ENCODE measurements around the gene ABI3BP.

DNA sequence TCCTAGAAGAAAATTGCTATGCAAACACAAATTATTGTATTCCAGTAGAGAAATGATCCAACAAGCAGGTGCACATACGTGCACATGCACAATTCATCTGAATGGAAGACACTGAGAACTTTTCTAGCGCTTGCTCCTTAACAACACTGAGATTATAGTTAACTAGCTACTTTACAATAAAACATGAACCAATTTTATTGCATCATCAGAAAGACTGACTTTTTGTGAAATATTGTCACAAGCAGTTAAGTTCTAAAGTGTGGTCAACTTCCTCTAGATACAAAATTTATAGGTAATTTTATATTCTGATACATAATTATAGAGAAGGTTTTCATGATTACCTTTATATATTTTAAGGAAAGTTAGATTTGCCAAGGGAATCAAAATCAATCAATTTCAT is 135.4 kb downstream of the ABI3BP start:
- TF ChIP-seq, protein P1, sequence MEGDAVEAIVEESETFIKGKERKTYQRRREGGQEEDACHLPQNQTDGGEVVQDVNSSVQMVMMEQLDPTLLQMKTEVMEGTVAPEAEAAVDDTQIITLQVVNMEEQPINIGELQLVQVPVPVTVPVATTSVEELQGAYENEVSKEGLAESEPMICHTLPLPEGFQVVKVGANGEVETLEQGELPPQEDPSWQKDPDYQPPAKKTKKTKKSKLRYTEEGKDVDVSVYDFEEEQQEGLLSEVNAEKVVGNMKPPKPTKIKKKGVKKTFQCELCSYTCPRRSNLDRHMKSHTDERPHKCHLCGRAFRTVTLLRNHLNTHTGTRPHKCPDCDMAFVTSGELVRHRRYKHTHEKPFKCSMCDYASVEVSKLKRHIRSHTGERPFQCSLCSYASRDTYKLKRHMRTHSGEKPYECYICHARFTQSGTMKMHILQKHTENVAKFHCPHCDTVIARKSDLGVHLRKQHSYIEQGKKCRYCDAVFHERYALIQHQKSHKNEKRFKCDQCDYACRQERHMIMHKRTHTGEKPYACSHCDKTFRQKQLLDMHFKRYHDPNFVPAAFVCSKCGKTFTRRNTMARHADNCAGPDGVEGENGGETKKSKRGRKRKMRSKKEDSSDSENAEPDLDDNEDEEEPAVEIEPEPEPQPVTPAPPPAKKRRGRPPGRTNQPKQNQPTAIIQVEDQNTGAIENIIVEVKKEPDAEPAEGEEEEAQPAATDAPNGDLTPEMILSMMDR (IDR thresholded peaks at IDR 0.05): no peak
- TF ChIP-seq POLR2A (IDR thresholded peaks at IDR 0.05): no peak

Data from Peyer's patch (tissue), 4 donors.